Spleen (tissue), 7 donors: ENCODE measurements around the gene CDON.

Experiments
- POLR2A ChIP-seq, 3 donors: fragments of 450-650 bp; IDR thresholded peaks; one replicate each; pipeline ENCODE4 v1.5.1; 2017; ENCODE audit warnings: antibody characterized with exemption in 3 of 3, mild to moderate bottlenecking in 1 of 3
- POLR2AphosphoS5 ChIP-seq, 3 donors: sonication (generic); formaldehyde crosslinking; IDR thresholded peaks; one replicate each; pipeline ENCODE4 v1.5.1; 2017; ENCODE audit warnings: antibody characterized with exemption in 3 of 3
- TF ChIP-seq, protein P1 (sequence below), 11 experiments: fragments of 200-600 bp in 7 of 11; fragments of 450-650 bp in 4 of 11; sonication (generic) in 4 of 11; IDR thresholded peaks in 8 of 11; conservative IDR thresholded peaks in 3 of 11; 1 replicate in 7 of 11; 2 replicates in 4 of 11; pipeline versions ENCODE4 v1.4.0 to v1.8.0; 2016 to 2021; ENCODE audit warnings: antibody characterized with exemption in 11 of 11, inconsistent platforms in 4 of 11, mild to moderate bottlenecking in 1 of 11
- donor health status: DM: no; HTN: no; CAD: no; lungs with moderate emphysema.
- donor health status: DM: no; HTN: no; CAD: no.
- donor health status: DM: no; HTN: no; CAD: no.

DNA sequence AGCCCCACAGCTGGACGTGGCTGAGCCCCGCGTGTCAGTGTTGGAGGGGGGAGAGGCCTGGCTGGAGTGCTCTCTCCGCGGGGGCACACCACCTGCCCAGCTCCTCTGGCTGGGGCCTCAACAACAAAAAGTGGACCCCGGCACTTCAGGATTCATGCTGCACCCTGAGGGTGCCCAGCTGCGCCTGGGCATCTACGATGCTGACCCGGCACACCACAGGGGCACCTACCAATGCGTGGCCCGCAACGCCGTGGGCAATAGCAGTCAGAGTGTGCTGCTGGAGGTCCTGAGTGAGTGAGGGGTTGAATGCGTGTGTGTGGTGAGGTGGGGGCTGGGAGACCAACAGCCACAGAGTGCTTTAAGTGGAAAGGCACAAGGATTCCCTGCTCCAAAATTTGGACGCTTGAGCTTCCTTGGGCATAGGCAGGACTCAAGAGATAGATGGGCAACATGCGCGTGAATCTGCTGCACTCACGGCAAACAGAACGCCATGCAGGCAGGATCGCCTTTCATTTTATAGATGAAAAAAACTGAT lies 109.2 kb downstream of the CDON start:
- TF ChIP-seq POLR2AphosphoS5 (IDR thresholded peaks at IDR 0.05) (no peak), POLR2A (IDR thresholded peaks at IDR 0.05) (no peak)
- TF ChIP-seq, protein P1, sequence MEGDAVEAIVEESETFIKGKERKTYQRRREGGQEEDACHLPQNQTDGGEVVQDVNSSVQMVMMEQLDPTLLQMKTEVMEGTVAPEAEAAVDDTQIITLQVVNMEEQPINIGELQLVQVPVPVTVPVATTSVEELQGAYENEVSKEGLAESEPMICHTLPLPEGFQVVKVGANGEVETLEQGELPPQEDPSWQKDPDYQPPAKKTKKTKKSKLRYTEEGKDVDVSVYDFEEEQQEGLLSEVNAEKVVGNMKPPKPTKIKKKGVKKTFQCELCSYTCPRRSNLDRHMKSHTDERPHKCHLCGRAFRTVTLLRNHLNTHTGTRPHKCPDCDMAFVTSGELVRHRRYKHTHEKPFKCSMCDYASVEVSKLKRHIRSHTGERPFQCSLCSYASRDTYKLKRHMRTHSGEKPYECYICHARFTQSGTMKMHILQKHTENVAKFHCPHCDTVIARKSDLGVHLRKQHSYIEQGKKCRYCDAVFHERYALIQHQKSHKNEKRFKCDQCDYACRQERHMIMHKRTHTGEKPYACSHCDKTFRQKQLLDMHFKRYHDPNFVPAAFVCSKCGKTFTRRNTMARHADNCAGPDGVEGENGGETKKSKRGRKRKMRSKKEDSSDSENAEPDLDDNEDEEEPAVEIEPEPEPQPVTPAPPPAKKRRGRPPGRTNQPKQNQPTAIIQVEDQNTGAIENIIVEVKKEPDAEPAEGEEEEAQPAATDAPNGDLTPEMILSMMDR (IDR thresholded peaks at IDR 0.05 in 8 of 11, conservative IDR thresholded peaks at IDR 0.05 in 3 of 11): no peak
